Esophagus squamous epithelium (tissue), 4 donors: ENCODE measurements around the gene ZNF593OS.

Experiments used
- POLR2A ChIP-seq, 4 donors: fragments of 450-650 bp; IDR thresholded peaks; one replicate each; pipeline ENCODE4 v1.6.1; 2017; ENCODE audit warnings: antibody characterized with exemption in 4 of 4, mild to moderate bottlenecking in 4 of 4, moderate library complexity in 3 of 4
- TF ChIP-seq, protein P1 (sequence below), 6 experiments: fragments of 450-650 bp in 4 of 6; fragments of 200-600 bp in 2 of 6; sonication (generic) in 2 of 6; IDR thresholded peaks; one replicate each; pipeline ENCODE4 v1.5.1; 2016 to 2019; ENCODE audit warnings: antibody characterized with exemption in 6 of 6, mild to moderate bottlenecking in 4 of 6, moderate library complexity in 4 of 6

DNA sequence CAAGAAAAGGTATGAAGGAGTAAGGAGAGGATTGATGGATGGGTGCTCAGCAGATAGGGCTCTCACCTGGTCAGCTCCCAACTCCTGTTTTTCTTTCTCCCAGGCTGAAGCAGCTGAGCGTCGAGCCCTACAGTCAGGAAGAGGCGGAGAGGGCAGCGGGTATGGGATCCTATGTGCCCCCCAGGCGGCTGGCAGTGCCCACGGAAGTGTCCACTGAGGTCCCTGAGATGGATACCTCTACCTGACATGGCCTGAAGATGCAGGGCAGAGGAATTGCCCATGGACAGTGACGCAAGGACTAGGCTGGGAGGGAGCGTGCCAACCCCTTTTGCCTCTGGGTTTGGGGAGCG, 1.2 kb downstream of the ZNF593OS start:
- TF ChIP-seq, protein P1, sequence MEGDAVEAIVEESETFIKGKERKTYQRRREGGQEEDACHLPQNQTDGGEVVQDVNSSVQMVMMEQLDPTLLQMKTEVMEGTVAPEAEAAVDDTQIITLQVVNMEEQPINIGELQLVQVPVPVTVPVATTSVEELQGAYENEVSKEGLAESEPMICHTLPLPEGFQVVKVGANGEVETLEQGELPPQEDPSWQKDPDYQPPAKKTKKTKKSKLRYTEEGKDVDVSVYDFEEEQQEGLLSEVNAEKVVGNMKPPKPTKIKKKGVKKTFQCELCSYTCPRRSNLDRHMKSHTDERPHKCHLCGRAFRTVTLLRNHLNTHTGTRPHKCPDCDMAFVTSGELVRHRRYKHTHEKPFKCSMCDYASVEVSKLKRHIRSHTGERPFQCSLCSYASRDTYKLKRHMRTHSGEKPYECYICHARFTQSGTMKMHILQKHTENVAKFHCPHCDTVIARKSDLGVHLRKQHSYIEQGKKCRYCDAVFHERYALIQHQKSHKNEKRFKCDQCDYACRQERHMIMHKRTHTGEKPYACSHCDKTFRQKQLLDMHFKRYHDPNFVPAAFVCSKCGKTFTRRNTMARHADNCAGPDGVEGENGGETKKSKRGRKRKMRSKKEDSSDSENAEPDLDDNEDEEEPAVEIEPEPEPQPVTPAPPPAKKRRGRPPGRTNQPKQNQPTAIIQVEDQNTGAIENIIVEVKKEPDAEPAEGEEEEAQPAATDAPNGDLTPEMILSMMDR (IDR thresholded peaks at IDR 0.05) = no peak
- no peak for TF ChIP-seq POLR2A (IDR thresholded peaks at IDR 0.05)
